ENCODE measurements around the gene ELOVL5.

ELOVL5 gene

GRCh38 chr6:53257001-53257400, 91.7 kb downstream of the ELOVL5 start:
- H3K9me3 ChIP-seq (replicated peaks in 1 of 2; ENCODE audit: control insufficient read depth in 2 of 2, insufficient read depth in 1 of 2, low read depth in 1 of 2, low read length in 2 of 2), result peaks cover 2 to 3% of the 10 kb centered on the region in 2 donors
- H2AFZ ChIP-seq (ENCODE audit: low read length), result no peak overlapping the region
- no peak overlapping the region for H3K4ac ChIP-seq (ENCODE audit: low read length)
- H3K23ac ChIP-seq (ENCODE audit: low read depth, low read length, poor library complexity), result no peak overlapping the region
- no peak overlapping the region for H4K8ac ChIP-seq (ENCODE audit: low read depth, low read length)
- no CpG with 5 or more reads among the region's 3 CpGs for WGBS, 2 donors (ENCODE audit: extremely low coverage in 2 of 2, insufficient read length in 2 of 2, insufficient replicate concordance in 1 of 2)
- H3K79me1 ChIP-seq (ENCODE audit: low read depth, low read length), result no peaks in the 10 kb centered on the region
- no peak overlapping the region for H2BK120ac ChIP-seq (ENCODE audit: low read depth, low read length)
- H3K36me3 ChIP-seq (replicated peaks in 1 of 2; ENCODE audit: control insufficient read depth in 2 of 2, insufficient read depth in 2 of 2, low read length in 2 of 2), result peaks cover 13 to 41% of the 10 kb centered on the region in 2 donors
- no peaks in the 10 kb centered on the region for H3K27me3 ChIP-seq (ENCODE audit: control insufficient read depth in 3 of 3, insufficient read depth in 3 of 3, low read depth in 1 of 3, low read length in 3 of 3)
- H2BK15ac ChIP-seq (ENCODE audit: low read length), result no peak overlapping the region
- no peak for DNase-seq (ENCODE audit: low spot score)
- no peak overlapping the region for H3K9ac ChIP-seq (ENCODE audit: low read depth, low read length, poor library complexity)
- no peak overlapping the region for H3K4me3 ChIP-seq (ENCODE audit: low read length in 2 of 2)
- H3K4me2 ChIP-seq (ENCODE audit: insufficient read depth, low read length, poor library complexity, severe bottlenecking), result no peak overlapping the region
- H2AK5ac ChIP-seq (ENCODE audit: low read depth, low read length), result no peak overlapping the region
- H3K14ac ChIP-seq (ENCODE audit: low read length), result no peak overlapping the region
- no peak overlapping the region for H3K27ac ChIP-seq (replicated peaks; ENCODE audit: low read length)
- no peak overlapping the region for H2BK5ac ChIP-seq (ENCODE audit: low read length)
- no peak overlapping the region for H3K18ac ChIP-seq (ENCODE audit: low read length)
- no peak overlapping the region for H4K91ac ChIP-seq (ENCODE audit: low read depth, low read length, poor library complexity)
- H3K4me1 ChIP-seq (ENCODE audit: control insufficient read depth in 2 of 2, insufficient read depth in 1 of 2, low read depth in 1 of 2, low read length in 2 of 2), result no peaks in the 10 kb centered on the region
- H2BK12ac ChIP-seq (ENCODE audit: low read length), result no peak overlapping the region

GRCh38 chr6:53252177-53252692, 96.5 kb downstream of the ELOVL5 start:
- Histone ChIP-seq H3K27ac (replicated peaks; ENCODE audit: low read length) (no peak overlapping the region), H3K9me3 (replicated peaks in 1 of 2; ENCODE audit: control insufficient read depth in 2 of 2, insufficient read depth in 1 of 2, low read depth in 1 of 2, low read length in 2 of 2) (no peaks in the 10 kb centered on the region), H4K8ac (ENCODE audit: low read depth, low read length) (no peak overlapping the region), H2BK12ac (ENCODE audit: low read length) (no peak overlapping the region), H4K91ac (ENCODE audit: low read depth, low read length, poor library complexity) (no peak overlapping the region), H3K4me2 (ENCODE audit: insufficient read depth, low read length, poor library complexity, severe bottlenecking) (no peak overlapping the region), H3K79me1 (ENCODE audit: low read depth, low read length) (no peaks in the 10 kb centered on the region), H2BK15ac (ENCODE audit: low read length) (no peak overlapping the region), H3K4me1 (ENCODE audit: control insufficient read depth in 2 of 2, insufficient read depth in 1 of 2, low read depth in 1 of 2, low read length in 2 of 2) (no peaks in the 10 kb centered on the region), H3K27me3 (ENCODE audit: control insufficient read depth in 3 of 3, insufficient read depth in 3 of 3, low read depth in 1 of 3, low read length in 3 of 3) (no peaks in the 10 kb centered on the region), H2AK5ac (ENCODE audit: low read depth, low read length) (no peak overlapping the region), H2AFZ (ENCODE audit: low read length) (no peak overlapping the region), H3K9ac (ENCODE audit: low read depth, low read length, poor library complexity) (no peak overlapping the region), H2BK120ac (ENCODE audit: low read depth, low read length) (no peak overlapping the region), H3K23ac (ENCODE audit: low read depth, low read length, poor library complexity) (no peak overlapping the region), H2BK5ac (ENCODE audit: low read length) (no peak overlapping the region), H3K14ac (ENCODE audit: low read length) (no peak overlapping the region), H3K18ac (ENCODE audit: low read length) (no peak overlapping the region), H3K4me3 (ENCODE audit: low read length in 2 of 2) (no peak overlapping the region), H3K4ac (ENCODE audit: low read length) (no peak overlapping the region), H3K36me3 (replicated peaks in 1 of 2; ENCODE audit: control insufficient read depth in 2 of 2, insufficient read depth in 2 of 2, low read length in 2 of 2) (peaks cover 0 to 5% of the 10 kb centered on the region in 2 donors)
- 100% methylated on average over 2 of the region's 3 CpGs; no CpG with 5 or more reads in 1 of the 2 donors for WGBS, 2 donors (ENCODE audit: extremely low coverage in 2 of 2, insufficient read length in 2 of 2, insufficient replicate concordance in 1 of 2)
- DNase-seq (ENCODE audit: low spot score), result no peak

GRCh38 chr6:53251033-53251672, 97.6 kb downstream of the ELOVL5 start:
- Histone ChIP-seq H3K27me3 (ENCODE audit: control insufficient read depth in 3 of 3, insufficient read depth in 3 of 3, low read depth in 1 of 3, low read length in 3 of 3) (no peaks in the 10 kb centered on the region), H2BK120ac (ENCODE audit: low read depth, low read length) (no peak overlapping the region), H2BK12ac (ENCODE audit: low read length) (no peak overlapping the region), H3K23ac (ENCODE audit: low read depth, low read length, poor library complexity) (no peak overlapping the region), H3K18ac (ENCODE audit: low read length) (no peak overlapping the region), H2BK5ac (ENCODE audit: low read length) (no peak overlapping the region), H2BK15ac (ENCODE audit: low read length) (no peak overlapping the region), H3K14ac (ENCODE audit: low read length) (no peak overlapping the region), H3K9me3 (replicated peaks in 1 of 2; ENCODE audit: control insufficient read depth in 2 of 2, insufficient read depth in 1 of 2, low read depth in 1 of 2, low read length in 2 of 2) (no peaks in the 10 kb centered on the region), H3K27ac (replicated peaks; ENCODE audit: low read length) (no peak overlapping the region), H3K4me3 (ENCODE audit: low read length in 2 of 2) (no peak overlapping the region), H3K4me2 (ENCODE audit: insufficient read depth, low read length, poor library complexity, severe bottlenecking) (no peak overlapping the region), H2AFZ (ENCODE audit: low read length) (no peak overlapping the region), H4K91ac (ENCODE audit: low read depth, low read length, poor library complexity) (no peak overlapping the region), H3K4ac (ENCODE audit: low read length) (no peak overlapping the region), H4K8ac (ENCODE audit: low read depth, low read length) (no peak overlapping the region), H3K4me1 (ENCODE audit: control insufficient read depth in 2 of 2, insufficient read depth in 1 of 2, low read depth in 1 of 2, low read length in 2 of 2) (no peaks in the 10 kb centered on the region), H3K79me1 (ENCODE audit: low read depth, low read length) (no peaks in the 10 kb centered on the region), H3K36me3 (replicated peaks in 1 of 2; ENCODE audit: control insufficient read depth in 2 of 2, insufficient read depth in 2 of 2, low read length in 2 of 2) (no peaks in the 10 kb centered on the region), H2AK5ac (ENCODE audit: low read depth, low read length) (no peak overlapping the region), H3K9ac (ENCODE audit: low read depth, low read length, poor library complexity) (no peak overlapping the region)
- WGBS, 2 donors (ENCODE audit: extremely low coverage in 2 of 2, insufficient read length in 2 of 2, insufficient replicate concordance in 1 of 2), result no CpG with 5 or more reads among the region's 3 CpGs
- no peak for DNase-seq (ENCODE audit: low spot score)

GRCh38 chr6:53250176-53251032, 98.3 kb downstream of the ELOVL5 start:
- Histone ChIP-seq H4K91ac (ENCODE audit: low read depth, low read length, poor library complexity) (no peak overlapping the region), H3K4me2 (ENCODE audit: insufficient read depth, low read length, poor library complexity, severe bottlenecking) (no peak overlapping the region), H4K8ac (ENCODE audit: low read depth, low read length) (no peak overlapping the region), H3K36me3 (replicated peaks in 1 of 2; ENCODE audit: control insufficient read depth in 2 of 2, insufficient read depth in 2 of 2, low read length in 2 of 2) (no peaks in the 10 kb centered on the region), H3K27me3 (ENCODE audit: control insufficient read depth in 3 of 3, insufficient read depth in 3 of 3, low read depth in 1 of 3, low read length in 3 of 3) (no peaks in the 10 kb centered on the region), H2AFZ (ENCODE audit: low read length) (no peak overlapping the region), H2BK12ac (ENCODE audit: low read length) (no peak overlapping the region), H3K14ac (ENCODE audit: low read length) (no peak overlapping the region), H3K18ac (ENCODE audit: low read length) (no peak overlapping the region), H3K4me3 (ENCODE audit: low read length in 2 of 2) (no peak overlapping the region), H3K27ac (replicated peaks; ENCODE audit: low read length) (no peak overlapping the region), H3K79me1 (ENCODE audit: low read depth, low read length) (no peaks in the 10 kb centered on the region), H3K4me1 (ENCODE audit: control insufficient read depth in 2 of 2, insufficient read depth in 1 of 2, low read depth in 1 of 2, low read length in 2 of 2) (no peaks in the 10 kb centered on the region), H3K9ac (ENCODE audit: low read depth, low read length, poor library complexity) (no peak overlapping the region), H3K4ac (ENCODE audit: low read length) (no peak overlapping the region), H3K23ac (ENCODE audit: low read depth, low read length, poor library complexity) (no peak overlapping the region), H2BK120ac (ENCODE audit: low read depth, low read length) (no peak overlapping the region), H2AK5ac (ENCODE audit: low read depth, low read length) (no peak overlapping the region), H2BK15ac (ENCODE audit: low read length) (no peak overlapping the region), H3K9me3 (replicated peaks in 1 of 2; ENCODE audit: control insufficient read depth in 2 of 2, insufficient read depth in 1 of 2, low read depth in 1 of 2, low read length in 2 of 2) (no peaks in the 10 kb centered on the region), H2BK5ac (ENCODE audit: low read length) (no peak overlapping the region)
- no peak for DNase-seq (ENCODE audit: low spot score)
- no CpG with 5 or more reads among the region's 8 CpGs for WGBS, 2 donors (ENCODE audit: extremely low coverage in 2 of 2, insufficient read length in 2 of 2, insufficient replicate concordance in 1 of 2)
